Peyer's patch (tissue), 4 donors: Measurements from ENCODE around the gene CPSF3.

Source experiments
- CTCF ChIP-seq, 6 experiments: fragments of 450-650 bp in 4 of 6; fragments of 200-600 bp in 2 of 6; sonication (generic) in 1 of 6; IDR thresholded peaks; one replicate each; pipeline ENCODE4 v1.5.1; 2017 to 2019; ENCODE audit warnings: antibody characterized with exemption in 6 of 6, mild to moderate bottlenecking in 3 of 6, moderate library complexity in 1 of 6
- POLR2A ChIP-seq, 2 donors: fragments of 450-650 bp; IDR thresholded peaks; one replicate each; pipeline ENCODE4 v1.5.1; 2017; ENCODE audit warnings: antibody characterized with exemption in 2 of 2, mild to moderate bottlenecking in 2 of 2, moderate library complexity in 2 of 2

GRCh38 chr2:9382604-9383235 lies 40.7 kb upstream of the CPSF3 start:
- TF ChIP-seq POLR2A (IDR thresholded peaks at IDR 0.05): no peak
- TF ChIP-seq CTCF (IDR thresholded peaks at IDR 0.05): no peak
